ENCODE results near the gene SRPX2. TPM values are rescaled to one million over a fixed set of nuclear protein-coding genes. Genes with fewer than 3 reads are reported as not detected.

Gene SRPX2, protein sequence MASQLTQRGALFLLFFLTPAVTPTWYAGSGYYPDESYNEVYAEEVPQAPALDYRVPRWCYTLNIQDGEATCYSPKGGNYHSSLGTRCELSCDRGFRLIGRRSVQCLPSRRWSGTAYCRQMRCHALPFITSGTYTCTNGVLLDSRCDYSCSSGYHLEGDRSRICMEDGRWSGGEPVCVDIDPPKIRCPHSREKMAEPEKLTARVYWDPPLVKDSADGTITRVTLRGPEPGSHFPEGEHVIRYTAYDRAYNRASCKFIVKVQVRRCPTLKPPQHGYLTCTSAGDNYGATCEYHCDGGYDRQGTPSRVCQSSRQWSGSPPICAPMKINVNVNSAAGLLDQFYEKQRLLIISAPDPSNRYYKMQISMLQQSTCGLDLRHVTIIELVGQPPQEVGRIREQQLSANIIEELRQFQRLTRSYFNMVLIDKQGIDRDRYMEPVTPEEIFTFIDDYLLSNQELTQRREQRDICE
- 39.4 and 129 TPM in 2 replicates for total RNA-seq

DNA sequence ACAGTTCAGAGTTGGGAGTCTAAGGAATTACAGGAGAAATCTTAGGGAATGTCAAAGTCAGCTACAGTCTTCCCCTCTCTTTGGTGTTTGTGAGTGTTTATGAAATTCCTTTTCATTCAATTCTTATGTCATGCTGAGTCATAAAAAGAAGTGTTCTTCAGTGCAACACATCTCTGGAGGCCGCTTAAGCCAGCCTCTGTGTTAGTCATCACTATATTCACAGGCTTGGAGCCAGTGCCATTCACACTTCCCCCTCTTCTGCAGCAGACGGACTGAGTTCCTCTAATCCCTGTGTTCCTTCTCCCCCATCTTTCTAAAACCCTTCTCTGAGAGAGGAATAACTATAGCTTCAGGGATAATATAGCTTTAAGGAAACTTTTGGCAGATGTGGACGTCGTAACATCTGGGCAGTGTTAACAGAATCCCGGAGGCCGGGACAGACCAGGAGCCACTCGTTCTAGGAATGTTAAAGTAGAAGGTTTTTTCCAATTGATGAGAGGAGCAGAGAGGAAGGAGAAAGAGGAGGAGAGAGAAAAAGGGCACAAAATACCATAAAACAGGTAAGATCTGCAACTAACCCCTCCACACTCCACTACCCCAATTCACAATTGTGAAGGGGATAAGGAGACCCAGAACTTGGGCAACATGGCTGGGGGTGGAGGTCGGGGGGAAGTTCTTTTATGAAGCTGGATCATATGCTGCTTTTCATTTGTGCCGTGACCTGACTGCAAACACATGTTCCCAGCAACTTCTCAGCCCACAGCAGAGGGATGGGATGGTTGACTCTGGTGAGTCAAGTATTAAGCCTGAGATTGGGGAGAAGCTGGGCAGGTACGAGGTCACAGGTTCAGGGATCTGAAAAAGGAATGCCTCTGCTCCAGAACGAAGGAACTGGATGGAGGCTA is at the start of gene SRPX2:
Gene SRPX2 (plus strand): TSS at position 244 of the 905 bp plus-strand sequence. CDS start 2,124 bp downstream, outside the sequence.

DNA sequence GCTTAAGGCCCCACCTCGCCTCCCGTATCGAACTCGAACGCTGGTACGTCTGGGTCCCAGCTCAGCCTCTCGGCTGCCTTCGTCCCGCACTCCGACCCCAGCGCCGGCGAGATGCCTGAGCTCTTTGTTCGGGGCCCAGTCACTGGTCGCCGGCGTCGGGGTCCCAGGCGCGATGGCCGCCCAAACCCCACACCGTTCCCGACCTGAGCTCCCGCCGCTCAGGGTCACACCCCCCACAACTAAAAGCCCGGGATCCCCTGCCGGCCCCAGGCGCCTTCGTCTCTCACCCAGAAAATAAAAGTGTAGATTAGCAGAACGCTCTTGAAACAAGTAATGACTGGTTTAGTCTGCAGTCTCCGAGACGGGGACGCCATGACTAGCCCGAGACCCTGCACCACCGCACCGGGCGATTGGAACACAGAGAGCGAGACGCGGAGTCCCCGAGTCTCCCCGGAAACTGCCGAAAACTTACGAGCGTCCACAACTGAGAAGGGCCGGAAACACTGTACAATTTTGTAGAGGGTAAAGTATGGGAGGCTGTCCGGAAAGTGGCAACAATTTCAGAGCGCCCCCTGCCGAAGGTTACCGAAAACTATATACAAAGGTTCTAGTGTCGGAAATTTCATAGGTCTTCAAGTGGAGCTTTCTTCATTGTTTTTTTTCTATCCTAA is 7.5 kb upstream of the SRPX2 start, which contains the start of gene TSPAN6:
Gene TSPAN6 (minus strand): TSS at position 486 of the 671 bp plus-strand sequence. CDS start 112 bp downstream, at position 374.

Other genes starting within 250 kb of the SRPX2 start
- 1.6 and 2.0 TPM in 2 replicates for gene PCDH19, start 233.9 kb upstream of the SRPX2 start, total RNA-seq
- gene TNMD, start 59.3 kb upstream of the SRPX2 start, total RNA-seq = not detected in 2 replicates
- gene TSPAN6, start 7.4 kb upstream of the SRPX2 start, total RNA-seq = 41.9 and 63.0 TPM in 2 replicates
- 8.8 and 11.5 TPM in 2 replicates for gene SYTL4, start 87.9 kb downstream of the SRPX2 start, total RNA-seq
- 15.7 and 18.4 TPM in 2 replicates for gene CSTF2, start 176.2 kb downstream of the SRPX2 start, total RNA-seq
- gene NOX1, start 230.2 kb downstream of the SRPX2 start, total RNA-seq = not detected in 2 replicates